ENCODE data around the gene TSPAN7. TPM values are rescaled to one million over a fixed set of nuclear protein-coding genes. Genes with fewer than 3 reads are reported as not detected.

TSPAN7 gene
- total and polyA plus RNA-seq, 2 of the 8 experiments (the other 6 are each of a cell fraction or from before 2014, with no cell fraction given), result 32.1 to 37.7 TPM

DNA sequence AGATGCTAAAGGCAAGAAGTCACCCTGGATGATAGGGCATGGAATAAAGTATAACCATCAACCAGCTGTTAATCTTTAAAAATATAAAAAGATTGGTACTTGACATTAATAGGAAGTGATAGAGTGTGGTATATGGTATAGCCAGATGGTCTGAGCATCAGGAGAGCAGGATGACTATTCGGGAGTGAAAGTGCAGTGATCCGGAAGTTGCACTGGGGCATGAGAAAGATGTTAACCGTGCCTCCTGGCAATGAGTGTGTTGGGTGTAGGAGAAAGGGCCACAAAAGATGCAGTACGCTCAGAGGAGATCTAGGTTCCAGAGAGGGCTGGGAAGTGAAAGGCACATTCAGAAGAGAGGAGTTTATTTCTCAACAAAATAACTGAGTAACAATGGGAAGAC lies 65.0 kb downstream of the TSPAN7 start:
- Histone ChIP-seq H4K5ac (ENCODE audit: insufficient read length, low read depth, low read length) (no peak overlapping the region), H3K18ac (ENCODE audit: extremely low read depth, low read length) (no peak overlapping the region), H2AFZ (ENCODE audit: low read length) (no peak overlapping the region), H3K9me3 (ENCODE audit: insufficient read depth in 2 of 2, low read depth in 1 of 2, low read length in 1 of 2) (no peaks in the 10 kb centered on the region), H3K9ac (replicated peaks in 1 of 4; ENCODE audit: extremely low read depth in 1 of 4, low read depth in 3 of 4, low read length in 3 of 4) (no peak overlapping the region), H4K91ac (replicated peaks; ENCODE audit: insufficient read length, low read length) (no peak overlapping the region), H3K36me3 (ENCODE audit: control insufficient read depth in 2 of 4, insufficient read depth in 4 of 4, low read length in 3 of 4) (no peaks in the 10 kb centered on the region), H2AK5ac (ENCODE audit: low read depth, low read length) (no peak overlapping the region), H4K8ac (ENCODE audit: extremely low read depth, insufficient read depth, low read length) (no peak overlapping the region), H3K56ac (replicated peaks; ENCODE audit: insufficient read length, low read depth, low read length) (no peak overlapping the region), H3K23ac (ENCODE audit: insufficient read length) (no peak overlapping the region), H3K79me2 (ENCODE audit: control insufficient read depth in 1 of 2, insufficient read depth in 2 of 2, low read length in 2 of 2) (no peaks in the 10 kb centered on the region), H3K4me3 (ENCODE audit: extremely low read depth in 1 of 4, insufficient read depth in 2 of 4, low read depth in 3 of 4, low read length in 4 of 4) (no peak overlapping the region), H2BK12ac (ENCODE audit: low read depth, low read length) (no peak overlapping the region), H3K4ac (replicated peaks; ENCODE audit: insufficient read length, low read depth, low read length) (no peak overlapping the region), H2BK20ac (ENCODE audit: low read length) (no peak overlapping the region), H3K4me2 (ENCODE audit: insufficient read depth in 1 of 2, low read depth in 2 of 2, low read length in 2 of 2) (no peak overlapping the region), H2BK5ac (ENCODE audit: low read depth, low read length) (no peak overlapping the region), H3K14ac (ENCODE audit: insufficient read length) (no peak overlapping the region), H3K27me3 (replicated peaks in 1 of 4; ENCODE audit: control insufficient read depth in 3 of 4, extremely low read depth in 1 of 4, insufficient read depth in 3 of 4, low read length in 3 of 4) (no peaks in the 10 kb centered on the region), H3K23me2 (ENCODE audit: low read depth, low read length) (no peaks in the 10 kb centered on the region), H3K79me1 (ENCODE audit: low read depth, low read length) (no peaks in the 10 kb centered on the region), H4K20me1 (replicated peaks in 1 of 2; ENCODE audit: control insufficient read depth in 1 of 2, insufficient read depth in 2 of 2, low read length in 2 of 2) (no peaks in the 10 kb centered on the region), H3K27ac (ENCODE audit: low read depth, low read length) (no peak overlapping the region), H2BK120ac (replicated peaks; ENCODE audit: low read depth, low read length) (no peak overlapping the region), H3K4me1 (replicated peaks in 1 of 4; ENCODE audit: control insufficient read depth in 3 of 4, insufficient read depth in 4 of 4, low read length in 3 of 4) (no peaks in the 10 kb centered on the region; a peak in 1 of 7 replicates), H2BK15ac (ENCODE audit: low read length) (no peak overlapping the region)
- ChIA-PET CTCF (ENCODE audit: partially characterized antibody) (interaction anchor here (0.8 to 2.1 kb wide), 3 partner anchors 7 to 33 kb away, joined by 3 to 5 read pairs (median 4); no protein-coding TSS in a partner anchor), POLR2A (ENCODE audit: partially characterized antibody) (no interaction called here)
- TF ChIP-seq EP300 (IDR thresholded peaks at IDR 0.05; ENCODE audit: borderline replicate concordance in 1 of 2, low read depth in 2 of 2, low read length in 2 of 2) (no peak), RNF2 (IDR thresholded peaks at IDR 0.05; ENCODE audit: borderline replicate concordance, low read depth, low read length, missing control alignments, poor library complexity, severe bottlenecking) (no peak), RXRA (IDR thresholded peaks at IDR 0.05; ENCODE audit: insufficient read depth, low read depth, low read length) (no peak), ASH2L (IDR thresholded peaks at IDR 0.05; ENCODE audit: low read length) (no peak), TEAD4 (IDR thresholded peaks at IDR 0.05; ENCODE audit: low read depth, low read length) (no peak), JUN (IDR thresholded peaks at IDR 0.05; ENCODE audit: low read depth, low read length) (no peak), BRCA1 (IDR thresholded peaks at IDR 0.05; ENCODE audit: low read depth, low read length) (no peak), HDAC6 (IDR thresholded peaks at IDR 0.05; ENCODE audit: low read depth, low read length) (no peak), POLR2AphosphoS5 (IDR thresholded peaks at IDR 0.05; ENCODE audit: low read depth, low read length) (no peak), CHD1 (IDR thresholded peaks at IDR 0.05; ENCODE audit: low read depth, low read length) (no peak)
- FAIRE-seq (no peak), DNase-seq (ENCODE audit: low read depth in 1 of 2, low spot score in 2 of 2) (no peak)
- 95% methylated on average over 4 of the region's 4 CpGs; no CpG with 5 or more reads in 1 of the 2 experiments for WGBS, 2 experiments (ENCODE audit: extremely low coverage in 1 of 2, insufficient coverage in 1 of 2, insufficient read length in 1 of 2, insufficient replicate concordance in 2 of 2, low coverage in 1 of 2, low lambda C conversion rate in 2 of 2, missing lambda C conversion rate in 1 of 2)

Measured in H1 (cell line).